ENCODE measurements around the gene RAVER2.

Gene RAVER2

DNA sequence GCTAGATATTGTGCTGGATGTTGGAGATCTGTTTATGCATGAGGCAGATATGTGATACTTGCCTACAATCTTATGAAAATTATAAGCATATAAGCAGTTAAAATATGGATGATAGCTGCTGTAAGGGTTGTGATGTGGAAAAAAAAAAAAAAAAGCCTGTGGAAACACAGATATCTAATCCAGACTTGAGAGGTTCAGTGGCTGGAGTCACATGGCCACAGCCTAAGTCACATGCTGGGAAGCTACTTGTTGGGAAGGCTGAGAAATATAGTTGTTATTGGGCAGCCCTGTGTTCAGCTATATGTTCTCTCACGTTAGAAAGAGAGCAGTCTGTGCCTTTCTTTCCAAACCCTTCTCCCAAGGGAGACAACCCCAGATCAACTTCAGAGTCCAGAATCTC is 15.1 kb downstream of the RAVER2 start:
- no peaks in the 10 kb centered on the region for H4K20me1 ChIP-seq (ENCODE audit: insufficient read depth, low read length)
- H3K9me3 ChIP-seq (ENCODE audit: low read length): no peaks in the 10 kb centered on the region
- H3K9me2 ChIP-seq (ENCODE audit: low read depth, low read length): no peaks in the 10 kb centered on the region
- H3K4me2 ChIP-seq (ENCODE audit: low read length): no peak overlapping the region
- H3K4me1 ChIP-seq (ENCODE audit: insufficient read depth, low read length, severe bottlenecking): no peaks in the 10 kb centered on the region
- no peak overlapping the region for H2AFZ ChIP-seq (ENCODE audit: low read length)
- no peak overlapping the region for H3K4me3 ChIP-seq (ENCODE audit: low read depth, low read length, poor library complexity, severe bottlenecking)
- no peaks in the 10 kb centered on the region for H3F3A ChIP-seq (ENCODE audit: insufficient read depth, low read length)
- H3K79me2 ChIP-seq (ENCODE audit: insufficient read depth, low read length): no peaks in the 10 kb centered on the region
- no peaks in the 10 kb centered on the region for H3K27me3 ChIP-seq (ENCODE audit: insufficient read depth, low read length)
- no peak overlapping the region for H3K27ac ChIP-seq (ENCODE audit: low read depth, low read length, poor library complexity, severe bottlenecking)
- no peak overlapping the region for H3K9ac ChIP-seq (ENCODE audit: low read length)
- no peak for TF ChIP-seq EZH2 (IDR thresholded peaks at IDR 0.05; ENCODE audit: borderline replicate concordance, low read length)
- TF ChIP-seq, protein P1, sequence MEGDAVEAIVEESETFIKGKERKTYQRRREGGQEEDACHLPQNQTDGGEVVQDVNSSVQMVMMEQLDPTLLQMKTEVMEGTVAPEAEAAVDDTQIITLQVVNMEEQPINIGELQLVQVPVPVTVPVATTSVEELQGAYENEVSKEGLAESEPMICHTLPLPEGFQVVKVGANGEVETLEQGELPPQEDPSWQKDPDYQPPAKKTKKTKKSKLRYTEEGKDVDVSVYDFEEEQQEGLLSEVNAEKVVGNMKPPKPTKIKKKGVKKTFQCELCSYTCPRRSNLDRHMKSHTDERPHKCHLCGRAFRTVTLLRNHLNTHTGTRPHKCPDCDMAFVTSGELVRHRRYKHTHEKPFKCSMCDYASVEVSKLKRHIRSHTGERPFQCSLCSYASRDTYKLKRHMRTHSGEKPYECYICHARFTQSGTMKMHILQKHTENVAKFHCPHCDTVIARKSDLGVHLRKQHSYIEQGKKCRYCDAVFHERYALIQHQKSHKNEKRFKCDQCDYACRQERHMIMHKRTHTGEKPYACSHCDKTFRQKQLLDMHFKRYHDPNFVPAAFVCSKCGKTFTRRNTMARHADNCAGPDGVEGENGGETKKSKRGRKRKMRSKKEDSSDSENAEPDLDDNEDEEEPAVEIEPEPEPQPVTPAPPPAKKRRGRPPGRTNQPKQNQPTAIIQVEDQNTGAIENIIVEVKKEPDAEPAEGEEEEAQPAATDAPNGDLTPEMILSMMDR (IDR thresholded peaks at IDR 0.05; ENCODE audit: low read length): no peak
- H3K36me3 ChIP-seq (ENCODE audit: insufficient read depth, low read length): no peaks in the 10 kb centered on the region

DNA sequence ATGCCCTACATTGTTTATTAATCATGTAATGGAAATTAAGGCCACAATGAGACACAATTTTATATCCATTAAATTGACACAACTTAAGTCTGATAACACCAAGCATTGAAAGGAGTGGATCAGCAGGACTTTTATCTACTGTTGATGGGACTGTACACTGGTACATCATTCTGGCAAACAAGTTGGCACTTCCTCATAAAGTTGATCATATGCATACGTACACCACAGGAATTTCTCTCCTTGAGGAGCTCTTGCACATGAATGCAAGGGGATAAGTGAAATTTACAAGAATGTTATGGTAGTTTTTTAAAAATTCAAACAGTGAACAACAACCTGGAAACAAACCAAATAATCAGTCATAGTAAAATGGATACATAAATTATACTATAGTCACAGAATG is 20.1 kb downstream of the RAVER2 start:
- Histone ChIP-seq H3K4me2 (ENCODE audit: low read length) (no peak overlapping the region), H3K4me1 (ENCODE audit: insufficient read depth, low read length, severe bottlenecking) (no peaks in the 10 kb centered on the region), H3K27ac (ENCODE audit: low read depth, low read length, poor library complexity, severe bottlenecking) (no peak overlapping the region), H3F3A (ENCODE audit: insufficient read depth, low read length) (no peaks in the 10 kb centered on the region), H3K27me3 (ENCODE audit: insufficient read depth, low read length) (no peaks in the 10 kb centered on the region), H3K79me2 (ENCODE audit: insufficient read depth, low read length) (no peaks in the 10 kb centered on the region), H3K9ac (ENCODE audit: low read length) (no peak overlapping the region), H4K20me1 (ENCODE audit: insufficient read depth, low read length) (no peaks in the 10 kb centered on the region), H3K9me2 (ENCODE audit: low read depth, low read length) (no peaks in the 10 kb centered on the region), H3K4me3 (ENCODE audit: low read depth, low read length, poor library complexity, severe bottlenecking) (no peak overlapping the region), H3K36me3 (ENCODE audit: insufficient read depth, low read length) (no peaks in the 10 kb centered on the region), H2AFZ (ENCODE audit: low read length) (no peak overlapping the region), H3K9me3 (ENCODE audit: low read length) (no peaks in the 10 kb centered on the region)
- no peak for TF ChIP-seq EZH2 (IDR thresholded peaks at IDR 0.05; ENCODE audit: borderline replicate concordance, low read length)
- TF ChIP-seq, protein P1 (IDR thresholded peaks at IDR 0.05; ENCODE audit: low read length): no peak

DNA sequence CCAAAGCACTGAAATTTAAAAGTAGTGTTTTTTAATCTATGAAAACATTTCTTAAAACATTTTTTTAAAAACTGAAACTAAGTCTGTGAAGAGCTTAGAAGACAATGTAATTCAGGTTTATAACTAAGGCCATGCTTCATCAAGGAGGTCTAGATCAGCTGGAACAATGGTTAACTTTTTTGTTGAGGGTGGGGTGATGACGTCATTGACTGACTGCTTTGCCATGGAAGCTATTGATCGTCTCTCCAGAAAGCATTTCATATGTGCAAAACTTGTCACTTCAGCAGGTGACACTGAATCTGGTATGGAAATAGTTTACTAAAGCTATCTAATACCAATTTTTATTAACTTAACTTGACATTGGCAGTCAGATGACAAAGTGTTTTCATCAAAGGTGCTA is 21.0 kb downstream of the RAVER2 start:
- no peaks in the 10 kb centered on the region for H3F3A ChIP-seq (ENCODE audit: insufficient read depth, low read length)
- H4K20me1 ChIP-seq (ENCODE audit: insufficient read depth, low read length): no peaks in the 10 kb centered on the region
- H3K4me2 ChIP-seq (ENCODE audit: low read length): no peak overlapping the region
- no peaks in the 10 kb centered on the region for H3K27me3 ChIP-seq (ENCODE audit: insufficient read depth, low read length)
- no peak overlapping the region for H3K4me3 ChIP-seq (ENCODE audit: low read depth, low read length, poor library complexity, severe bottlenecking)
- no peaks in the 10 kb centered on the region for H3K9me2 ChIP-seq (ENCODE audit: low read depth, low read length)
- no peak overlapping the region for H2AFZ ChIP-seq (ENCODE audit: low read length)
- no peak for TF ChIP-seq EZH2 (IDR thresholded peaks at IDR 0.05; ENCODE audit: borderline replicate concordance, low read length)
- TF ChIP-seq, protein P1 (IDR thresholded peaks at IDR 0.05; ENCODE audit: low read length): no peak
- H3K9ac ChIP-seq (ENCODE audit: low read length): no peak overlapping the region
- H3K4me1 ChIP-seq (ENCODE audit: insufficient read depth, low read length, severe bottlenecking): no peaks in the 10 kb centered on the region
- H3K9me3 ChIP-seq (ENCODE audit: low read length): 0 out of 2 replicates have a peak, but pooled peaks cover 2% of the 10 kb centered on the region
- no peak overlapping the region for H3K27ac ChIP-seq (ENCODE audit: low read depth, low read length, poor library complexity, severe bottlenecking)
- H3K36me3 ChIP-seq (ENCODE audit: insufficient read depth, low read length): no peaks in the 10 kb centered on the region
- H3K79me2 ChIP-seq (ENCODE audit: insufficient read depth, low read length): no peaks in the 10 kb centered on the region

Measured in OCI-LY1 (cell line).